HepG2 (cell line): ENCODE results near the gene GNMT. TPM values are rescaled to one million over a fixed set of nuclear protein-coding genes. Genes with fewer than 3 reads are reported as not detected.

ENCODE experiments used
- ATF7-NPFF ChIP-seq: sonication (generic); formaldehyde crosslinking; IDR thresholded peaks from 2 replicates; pipeline ENCODE4 v1.8.1; 2023; ENCODE audit warnings: mild to moderate bottlenecking, low read depth, missing genetic modification reagents, moderate library complexity
- DMAP1 ChIP-seq: IDR thresholded peaks from 2 replicates; pipeline ENCODE4 v1.6.1; 2016
- HDAC2 ChIP-seq: sonication (generic); formaldehyde crosslinking; IDR thresholded peaks from 2 replicates; pipeline ENCODE4 v1.4.0; 2020; ENCODE audit warnings: missing genetic modification reagents
- PHF21A ChIP-seq: sonication (generic); formaldehyde crosslinking; IDR thresholded peaks from 2 replicates; pipeline ENCODE4 v1.5.0; 2020; ENCODE audit warnings: mild to moderate bottlenecking, missing genetic modification reagents
- RBAK ChIP-seq: sonication (generic); formaldehyde crosslinking; IDR thresholded peaks from 2 replicates; pipeline ENCODE4 v1.5.1; 2020; ENCODE audit warnings: mild to moderate bottlenecking, missing genetic modification reagents
- RORA ChIP-seq: sonication (generic); formaldehyde crosslinking; IDR thresholded peaks from 2 replicates; pipeline ENCODE4 v1.5.0; 2020; ENCODE audit warnings: mild to moderate bottlenecking, missing genetic modification reagents, moderate library complexity
- SALL2 ChIP-seq: sonication (generic); formaldehyde crosslinking; IDR thresholded peaks from 2 replicates; pipeline ENCODE4 v1.8.1; 2023; ENCODE audit warnings: mild to moderate bottlenecking, missing genetic modification reagents, inconsistent platforms
- ZBTB7B ChIP-seq: sonication (generic); formaldehyde crosslinking; IDR thresholded peaks from 2 replicates; pipeline ENCODE4 v1.4.0; 2020; ENCODE audit warnings: missing genetic modification reagents
- ZMYM3 ChIP-seq: sonication (generic); formaldehyde crosslinking; IDR thresholded peaks from 2 replicates; pipeline ENCODE4 v1.5.1; 2020; ENCODE audit warnings: mild to moderate bottlenecking, missing genetic modification reagents
- ZNF232 ChIP-seq: sonication (generic); formaldehyde crosslinking; IDR thresholded peaks from 2 replicates; pipeline ENCODE4 v1.4.0; 2020; ENCODE audit warnings: missing genetic modification reagents, borderline replicate concordance
- ZNF280B ChIP-seq: sonication (generic); formaldehyde crosslinking; IDR thresholded peaks from 2 replicates; pipeline ENCODE4 v1.5.0; 2020; ENCODE audit warnings: missing genetic modification reagents, mild to moderate bottlenecking, borderline replicate concordance
- ZNF784 ChIP-seq: sonication (generic); formaldehyde crosslinking; IDR thresholded peaks from 2 replicates; pipeline ENCODE4 v1.5.1; 2020; ENCODE audit warnings: missing genetic modification reagents, mild to moderate bottlenecking, borderline replicate concordance
- polyA plus RNA-seq, 8 experiments: library from polyadenylated mRNA; depleted of rRNA in 3 of 8; stranded (reverse) in 7 of 8; unstranded in 1 of 8; fragments of >200 nt; fragmentation: Illumina TruSeq in 4 of 8; extraction: Trizol in 4 of 8; gene quantifications; 2 replicates each; pipeline versions ENCODE4 v1.2.1 to v1.2.3, GENCODE V29; 2011 to 2016; ENCODE audit warnings: low read depth in 4 of 8, missing spikeins in 1 of 8, mixed read lengths in 1 of 8; ENCODE audit not compliant: insufficient read depth in 1 of 8
- total RNA-seq, 5 experiments: library from RNA; depleted of rRNA; stranded (reverse); fragments of >200 nt; fragmentation: Illumina TruSeq; extraction: Trizol; gene quantifications; 2 replicates each; pipeline ENCODE4 v1.2.3, GENCODE V29; 2016; ENCODE audit warnings: low read depth in 1 of 5
- TF ChIP-seq, protein P1 (sequence below): sonication (generic); formaldehyde crosslinking; IDR thresholded peaks from 2 replicates; pipeline ENCODE4 v1.4.0; 2020; ENCODE audit warnings: missing genetic modification reagents

GNMT gene
- total and polyA plus RNA-seq, 2 of the 13 experiments (the other 11 are each of a cell fraction or from before 2014, with no cell fraction given): 2.8 to 7.0 TPM

- TF ChIP-seq ZNF280B (CRISPR knock-in tag): peak; percentile 47; the same call in 1 of the 2 replicates
- peak; percentile 37; the same call in 1 of the 2 replicates for TF ChIP-seq ZBTB7B
- TF ChIP-seq, protein P1, sequence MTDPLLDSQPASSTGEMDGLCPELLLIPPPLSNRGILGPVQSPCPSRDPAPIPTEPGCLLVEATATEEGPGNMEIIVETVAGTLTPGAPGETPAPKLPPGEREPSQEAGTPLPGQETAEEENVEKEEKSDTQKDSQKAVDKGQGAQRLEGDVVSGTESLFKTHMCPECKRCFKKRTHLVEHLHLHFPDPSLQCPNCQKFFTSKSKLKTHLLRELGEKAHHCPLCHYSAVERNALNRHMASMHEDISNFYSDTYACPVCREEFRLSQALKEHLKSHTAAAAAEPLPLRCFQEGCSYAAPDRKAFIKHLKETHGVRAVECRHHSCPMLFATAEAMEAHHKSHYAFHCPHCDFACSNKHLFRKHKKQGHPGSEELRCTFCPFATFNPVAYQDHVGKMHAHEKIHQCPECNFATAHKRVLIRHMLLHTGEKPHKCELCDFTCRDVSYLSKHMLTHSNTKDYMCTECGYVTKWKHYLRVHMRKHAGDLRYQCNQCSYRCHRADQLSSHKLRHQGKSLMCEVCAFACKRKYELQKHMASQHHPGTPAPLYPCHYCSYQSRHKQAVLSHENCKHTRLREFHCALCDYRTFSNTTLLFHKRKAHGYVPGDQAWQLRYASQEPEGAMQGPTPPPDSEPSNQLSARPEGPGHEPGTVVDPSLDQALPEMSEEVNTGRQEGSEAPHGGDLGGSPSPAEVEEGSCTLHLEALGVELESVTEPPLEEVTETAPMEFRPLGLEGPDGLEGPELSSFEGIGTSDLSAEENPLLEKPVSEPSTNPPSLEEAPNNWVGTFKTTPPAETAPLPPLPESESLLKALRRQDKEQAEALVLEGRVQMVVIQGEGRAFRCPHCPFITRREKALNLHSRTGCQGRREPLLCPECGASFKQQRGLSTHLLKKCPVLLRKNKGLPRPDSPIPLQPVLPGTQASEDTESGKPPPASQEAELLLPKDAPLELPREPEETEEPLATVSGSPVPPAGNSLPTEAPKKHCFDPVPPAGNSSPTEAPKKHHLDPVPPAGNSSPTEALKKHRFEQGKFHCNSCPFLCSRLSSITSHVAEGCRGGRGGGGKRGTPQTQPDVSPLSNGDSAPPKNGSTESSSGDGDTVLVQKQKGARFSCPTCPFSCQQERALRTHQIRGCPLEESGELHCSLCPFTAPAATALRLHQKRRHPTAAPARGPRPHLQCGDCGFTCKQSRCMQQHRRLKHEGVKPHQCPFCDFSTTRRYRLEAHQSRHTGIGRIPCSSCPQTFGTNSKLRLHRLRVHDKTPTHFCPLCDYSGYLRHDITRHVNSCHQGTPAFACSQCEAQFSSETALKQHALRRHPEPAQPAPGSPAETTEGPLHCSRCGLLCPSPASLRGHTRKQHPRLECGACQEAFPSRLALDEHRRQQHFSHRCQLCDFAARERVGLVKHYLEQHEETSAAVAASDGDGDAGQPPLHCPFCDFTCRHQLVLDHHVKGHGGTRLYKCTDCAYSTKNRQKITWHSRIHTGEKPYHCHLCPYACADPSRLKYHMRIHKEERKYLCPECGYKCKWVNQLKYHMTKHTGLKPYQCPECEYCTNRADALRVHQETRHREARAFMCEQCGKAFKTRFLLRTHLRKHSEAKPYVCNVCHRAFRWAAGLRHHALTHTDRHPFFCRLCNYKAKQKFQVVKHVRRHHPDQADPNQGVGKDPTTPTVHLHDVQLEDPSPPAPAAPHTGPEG (CRISPR knock-in tag): peak; percentile 46; the same call in 1 of the 2 replicates
- TF ChIP-seq HDAC2 (CRISPR knock-in tag): 0 out of 2 replicates have a peak, but pooled peaks have one; percentile 34
- peak; percentile 30; the same call in 1 of the 2 replicates for TF ChIP-seq ZMYM3 (CRISPR knock-in tag)
- no peak for TF ChIP-seq ATF7-NPFF (CRISPR knock-in tag)
- no peak for TF ChIP-seq SALL2 (CRISPR knock-in tag)
- 0 out of 2 replicates have a peak, but pooled peaks have one; percentile 23 for TF ChIP-seq PHF21A (CRISPR knock-in tag)
- TF ChIP-seq DMAP1 (CRISPR knock-in tag): 0 out of 2 replicates have a peak, but pooled peaks have one; percentile 8
- TF ChIP-seq RORA (CRISPR knock-in tag): no peak
- peak; percentile 67; the same call in 1 of the 2 replicates for TF ChIP-seq ZNF784 (CRISPR knock-in tag)
- TF ChIP-seq RBAK: no peak
- no peak for TF ChIP-seq ZNF232 (CRISPR knock-in tag)
- TF ChIP-seq, all 625 proteins: peak for 83
Observed at GRCh38 chr6:42911171-42912021, 49.2 kb upstream of the GNMT start (continued).
